ENCODE data around the gene NRXN3.

The NRXN3 gene

GRCh38 chr14:78298298-78298697, 128.1 kb downstream of the NRXN3 start:
- POLR2A ChIA-PET: no interaction called here
- no peak for DNase-seq (ENCODE audit: extremely low spot score)
- TF ChIP-seq, protein P1, sequence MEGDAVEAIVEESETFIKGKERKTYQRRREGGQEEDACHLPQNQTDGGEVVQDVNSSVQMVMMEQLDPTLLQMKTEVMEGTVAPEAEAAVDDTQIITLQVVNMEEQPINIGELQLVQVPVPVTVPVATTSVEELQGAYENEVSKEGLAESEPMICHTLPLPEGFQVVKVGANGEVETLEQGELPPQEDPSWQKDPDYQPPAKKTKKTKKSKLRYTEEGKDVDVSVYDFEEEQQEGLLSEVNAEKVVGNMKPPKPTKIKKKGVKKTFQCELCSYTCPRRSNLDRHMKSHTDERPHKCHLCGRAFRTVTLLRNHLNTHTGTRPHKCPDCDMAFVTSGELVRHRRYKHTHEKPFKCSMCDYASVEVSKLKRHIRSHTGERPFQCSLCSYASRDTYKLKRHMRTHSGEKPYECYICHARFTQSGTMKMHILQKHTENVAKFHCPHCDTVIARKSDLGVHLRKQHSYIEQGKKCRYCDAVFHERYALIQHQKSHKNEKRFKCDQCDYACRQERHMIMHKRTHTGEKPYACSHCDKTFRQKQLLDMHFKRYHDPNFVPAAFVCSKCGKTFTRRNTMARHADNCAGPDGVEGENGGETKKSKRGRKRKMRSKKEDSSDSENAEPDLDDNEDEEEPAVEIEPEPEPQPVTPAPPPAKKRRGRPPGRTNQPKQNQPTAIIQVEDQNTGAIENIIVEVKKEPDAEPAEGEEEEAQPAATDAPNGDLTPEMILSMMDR (IDR thresholded peaks at IDR 0.05; ENCODE audit: control extremely low read depth, extremely low read depth, low read depth, missing control alignments): no peak
- CTCF ChIA-PET: interaction anchor here (2.1 kb wide), 1 partner anchor 9 kb away, joined by 6 read pairs; no protein-coding TSS in a partner anchor

DNA sequence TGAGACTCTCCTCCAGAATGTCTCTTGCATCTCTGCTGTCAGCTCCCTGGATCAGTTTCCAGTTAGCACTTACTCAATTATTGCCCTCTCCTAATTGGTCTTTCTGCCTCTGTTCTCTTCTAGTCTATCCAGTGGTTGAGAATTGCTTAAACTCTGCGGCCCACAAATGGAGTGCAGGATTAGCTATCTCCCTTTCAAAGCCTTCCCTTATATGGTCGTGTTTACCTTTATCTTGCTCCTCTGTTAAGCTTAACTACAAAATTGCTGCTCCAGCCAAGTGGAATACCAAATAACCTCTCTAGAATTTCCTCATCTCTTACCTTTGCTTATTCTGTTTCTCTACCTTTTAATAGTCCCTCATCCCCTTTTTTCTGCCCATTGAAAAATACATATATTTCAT, 132.7 kb downstream of the NRXN3 start:
- no peak for DNase-seq (ENCODE audit: extremely low spot score)
- TF ChIP-seq, protein P1 (IDR thresholded peaks at IDR 0.05; ENCODE audit: control extremely low read depth, extremely low read depth, low read depth, missing control alignments): no peak
- POLR2A ChIA-PET: no interaction called here
- CTCF ChIA-PET: interaction anchor here (1.4 kb wide), 2 partner anchors 12 to 19 kb away, joined by 3 read pairs; no protein-coding TSS in a partner anchor

GRCh38 chr14:78307671-78308070, 137.5 kb downstream of the NRXN3 start:
- POLR2A ChIA-PET: no interaction called here

DNA sequence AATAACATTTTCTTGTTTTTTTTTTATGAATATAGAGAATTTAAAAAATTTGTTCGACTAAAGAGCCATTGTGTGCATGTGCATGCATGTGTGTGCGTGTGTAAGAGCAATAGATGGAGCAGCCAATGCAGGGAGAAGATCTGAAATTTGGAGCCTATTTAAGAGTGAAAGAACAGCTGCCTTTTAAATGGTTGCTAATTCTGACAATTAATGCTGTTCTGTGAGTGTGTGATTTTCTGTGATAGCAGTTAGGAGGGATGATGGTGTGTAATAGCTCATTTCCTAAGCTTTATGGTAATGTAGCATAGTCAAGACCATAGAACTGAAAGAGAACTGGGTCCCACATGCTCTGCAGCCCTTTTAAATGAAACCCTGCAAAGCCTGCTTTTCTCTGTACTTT, 137.9 kb downstream of the NRXN3 start:
- ChIA-PET CTCF (no interaction called here), POLR2A (no interaction called here)
- no peak for DNase-seq (ENCODE audit: extremely low spot score)
- TF ChIP-seq, protein P1 (IDR thresholded peaks at IDR 0.05; ENCODE audit: control extremely low read depth, extremely low read depth, low read depth, missing control alignments): no peak

More at GRCh38 chr14:78307671-78308070, 137.5 kb downstream of the NRXN3 start:
- TF ChIP-seq, protein P1 (IDR thresholded peaks at IDR 0.05; ENCODE audit: control extremely low read depth, extremely low read depth, low read depth, missing control alignments): no peak
- DNase-seq (ENCODE audit: extremely low spot score): no peak
- CTCF ChIA-PET: no interaction called here

GRCh38 chr14:78310272-78310671, 140.1 kb downstream of the NRXN3 start:
- CTCF ChIA-PET: no interaction called here
- POLR2A ChIA-PET: no interaction called here

DNA sequence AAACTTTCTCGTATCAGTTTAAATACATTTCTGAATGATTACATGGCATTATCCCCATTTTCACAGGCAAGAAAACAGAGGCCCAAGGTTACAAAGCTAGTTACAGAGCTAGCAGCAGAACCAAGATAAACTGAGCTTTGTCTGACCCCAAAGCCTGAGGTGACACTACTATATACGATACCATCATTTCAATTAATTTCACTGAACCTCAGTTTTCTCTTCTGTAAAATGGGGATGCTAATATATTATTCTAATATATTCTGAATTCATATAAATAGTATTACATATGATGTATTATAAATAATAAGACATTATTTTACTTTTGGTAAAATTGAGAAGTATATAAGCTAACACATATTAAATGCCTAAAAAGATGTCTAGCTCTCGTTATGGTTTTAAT, 143.3 kb downstream of the NRXN3 start:
- TF ChIP-seq, protein P1 (IDR thresholded peaks at IDR 0.05; ENCODE audit: control extremely low read depth, extremely low read depth, low read depth, missing control alignments): no peak
- CTCF ChIA-PET: interaction anchor here (2.4 kb wide), 1 partner anchor 34 kb away, joined by 5 read pairs; no protein-coding TSS in a partner anchor
- POLR2A ChIA-PET: no interaction called here
- no peak for DNase-seq (ENCODE audit: extremely low spot score)

More at GRCh38 chr14:78310272-78310671, 140.1 kb downstream of the NRXN3 start:
- TF ChIP-seq, protein P1 (IDR thresholded peaks at IDR 0.05; ENCODE audit: control extremely low read depth, extremely low read depth, low read depth, missing control alignments): no peak
- DNase-seq (ENCODE audit: extremely low spot score): no peak
